Measurements from ENCODE around the gene NCS1. TPM values are rescaled to one million over a fixed set of nuclear protein-coding genes. Genes with fewer than 3 reads are reported as not detected.

NCS1 gene
- total RNA-seq, 2 donors from 2014 or later, result 50.8 to 58.3 TPM

DNA sequence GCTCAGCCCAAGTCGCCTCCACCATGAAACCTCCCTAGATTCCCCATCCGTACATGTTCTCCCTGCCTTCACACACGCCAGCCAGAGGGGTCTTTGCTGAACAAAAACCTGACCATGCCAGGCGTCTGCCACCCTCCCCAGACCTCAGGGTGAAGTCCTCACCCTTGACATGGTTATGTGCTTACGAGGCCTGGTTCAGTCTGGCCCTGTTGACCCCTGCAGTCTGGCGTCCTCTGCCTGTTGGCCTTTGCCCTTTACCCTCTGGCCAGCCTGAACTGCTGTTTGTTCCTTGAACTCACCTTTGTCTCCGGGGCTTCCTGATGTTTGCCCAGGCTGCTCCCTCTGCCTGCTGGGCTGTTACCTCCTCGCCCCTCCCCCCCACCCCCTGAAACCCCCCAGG, 29.8 kb downstream of the NCS1 start:
- DNase-seq (ENCODE audit: low spot score), result no peak
- Histone ChIP-seq H3K9me3 (no peaks in the 10 kb centered on the region), H3K27me3 (replicated peaks; ENCODE audit: insufficient read depth) (no peaks in the 10 kb centered on the region), H3K36me3 (no peaks in the 10 kb centered on the region), H3K27ac (peak overlapping the region; percentile 81 to 83), H3K4me3 (no peak overlapping the region), H3K4me1 (ENCODE audit: control insufficient read depth in 1 of 2, low read depth in 2 of 2) (peaks cover 25 to 65% of the 10 kb centered on the region in 2 donors)
- TF ChIP-seq, protein P1, sequence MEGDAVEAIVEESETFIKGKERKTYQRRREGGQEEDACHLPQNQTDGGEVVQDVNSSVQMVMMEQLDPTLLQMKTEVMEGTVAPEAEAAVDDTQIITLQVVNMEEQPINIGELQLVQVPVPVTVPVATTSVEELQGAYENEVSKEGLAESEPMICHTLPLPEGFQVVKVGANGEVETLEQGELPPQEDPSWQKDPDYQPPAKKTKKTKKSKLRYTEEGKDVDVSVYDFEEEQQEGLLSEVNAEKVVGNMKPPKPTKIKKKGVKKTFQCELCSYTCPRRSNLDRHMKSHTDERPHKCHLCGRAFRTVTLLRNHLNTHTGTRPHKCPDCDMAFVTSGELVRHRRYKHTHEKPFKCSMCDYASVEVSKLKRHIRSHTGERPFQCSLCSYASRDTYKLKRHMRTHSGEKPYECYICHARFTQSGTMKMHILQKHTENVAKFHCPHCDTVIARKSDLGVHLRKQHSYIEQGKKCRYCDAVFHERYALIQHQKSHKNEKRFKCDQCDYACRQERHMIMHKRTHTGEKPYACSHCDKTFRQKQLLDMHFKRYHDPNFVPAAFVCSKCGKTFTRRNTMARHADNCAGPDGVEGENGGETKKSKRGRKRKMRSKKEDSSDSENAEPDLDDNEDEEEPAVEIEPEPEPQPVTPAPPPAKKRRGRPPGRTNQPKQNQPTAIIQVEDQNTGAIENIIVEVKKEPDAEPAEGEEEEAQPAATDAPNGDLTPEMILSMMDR (IDR thresholded peaks at IDR 0.05), result no peak
- ATAC-seq (ENCODE audit: insufficient number of reproducible peaks, low FRiP score, low read depth), result no peak

- no peaks in the 10 kb centered on the region for H3K36me3 ChIP-seq
- H3K4me3 ChIP-seq, result no peak overlapping the region
- H3K9me3 ChIP-seq, result no peaks in the 10 kb centered on the region
- DNase-seq (ENCODE audit: low spot score), result no peak
- TF ChIP-seq, protein P1 (IDR thresholded peaks at IDR 0.05), result no peak
- no peak for ATAC-seq (ENCODE audit: insufficient number of reproducible peaks, low FRiP score, low read depth)
- peaks cover 23 to 64% of the 10 kb centered on the region in 2 donors for H3K4me1 ChIP-seq (ENCODE audit: control insufficient read depth in 1 of 2, low read depth in 2 of 2)
- H3K27me3 ChIP-seq (replicated peaks; ENCODE audit: insufficient read depth), result no peaks in the 10 kb centered on the region
- no peak overlapping the region for H3K27ac ChIP-seq
These were observed 32.1 kb downstream of the NCS1 start for GRCh38 chr9:130204341-130204740.

GRCh38 chr9:130204959-130205358, 32.8 kb downstream of the NCS1 start:
- H3K4me3 ChIP-seq, result no peak overlapping the region
- peaks cover 20 to 62% of the 10 kb centered on the region in 2 donors for H3K4me1 ChIP-seq (ENCODE audit: control insufficient read depth in 1 of 2, low read depth in 2 of 2)
- TF ChIP-seq, protein P1 (IDR thresholded peaks at IDR 0.05), result no peak
- H3K27ac ChIP-seq, result no peak overlapping the region
- no peaks in the 10 kb centered on the region for H3K36me3 ChIP-seq
- ATAC-seq (ENCODE audit: insufficient number of reproducible peaks, low FRiP score, low read depth) (no peak), DNase-seq (ENCODE audit: low spot score) (no peak)
- H3K9me3 ChIP-seq, result no peaks in the 10 kb centered on the region
- no peaks in the 10 kb centered on the region for H3K27me3 ChIP-seq (replicated peaks; ENCODE audit: insufficient read depth)

DNA sequence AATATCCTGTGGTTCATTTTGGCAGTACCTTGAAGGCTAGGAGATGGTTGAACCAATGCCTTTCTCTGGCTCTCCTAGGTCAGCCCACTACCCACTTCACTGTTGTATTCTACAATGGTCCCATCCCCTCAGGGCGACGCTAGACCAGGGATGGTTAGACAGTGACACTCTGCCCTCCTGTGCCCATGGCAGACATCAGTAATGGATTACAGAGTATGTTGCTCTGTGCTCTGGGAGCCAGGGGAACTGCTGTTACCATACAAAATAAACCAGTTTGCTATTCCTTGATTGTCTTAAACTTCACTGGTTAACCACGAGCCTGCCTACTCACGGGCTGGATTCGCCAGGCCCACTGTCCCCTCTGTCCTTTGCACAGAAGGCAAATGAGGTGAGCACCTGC, 33.7 kb downstream of the NCS1 start:
- H3K4me1 ChIP-seq (ENCODE audit: control insufficient read depth in 1 of 2, low read depth in 2 of 2), result peaks cover 11 to 59% of the 10 kb centered on the region in 2 donors
- H3K27me3 ChIP-seq (replicated peaks; ENCODE audit: insufficient read depth), result no peaks in the 10 kb centered on the region
- DNase-seq (ENCODE audit: low spot score) (no peak), ATAC-seq (ENCODE audit: insufficient number of reproducible peaks, low FRiP score, low read depth) (no peak)
- H3K36me3 ChIP-seq, result no peaks in the 10 kb centered on the region
- no peaks in the 10 kb centered on the region for H3K9me3 ChIP-seq
- H3K4me3 ChIP-seq, result no peak overlapping the region
- TF ChIP-seq, protein P1 (IDR thresholded peaks at IDR 0.05), result no peak
- H3K27ac ChIP-seq, result peak overlapping the region; percentile 50 to 76

- peak overlapping the region; percentile 50 to 76 for H3K27ac ChIP-seq
- no peak overlapping the region for H3K4me3 ChIP-seq
- TF ChIP-seq, protein P1 (IDR thresholded peaks at IDR 0.05), result no peak
- peaks cover 11 to 55% of the 10 kb centered on the region in 2 donors for H3K4me1 ChIP-seq (ENCODE audit: control insufficient read depth in 1 of 2, low read depth in 2 of 2)
- no peaks in the 10 kb centered on the region for H3K27me3 ChIP-seq (replicated peaks; ENCODE audit: insufficient read depth)
- ATAC-seq (ENCODE audit: insufficient number of reproducible peaks, low FRiP score, low read depth), result no peak
- H3K9me3 ChIP-seq, result no peaks in the 10 kb centered on the region
- DNase-seq (ENCODE audit: low spot score), result no peak
- H3K36me3 ChIP-seq, result no peaks in the 10 kb centered on the region
These were observed 34.4 kb downstream of the NCS1 start for GRCh38 chr9:130206579-130206978.

Data from thoracic aorta (tissue), 2 donors.